ENCODE results near the gene DENND5B.

The DENND5B gene

DNA sequence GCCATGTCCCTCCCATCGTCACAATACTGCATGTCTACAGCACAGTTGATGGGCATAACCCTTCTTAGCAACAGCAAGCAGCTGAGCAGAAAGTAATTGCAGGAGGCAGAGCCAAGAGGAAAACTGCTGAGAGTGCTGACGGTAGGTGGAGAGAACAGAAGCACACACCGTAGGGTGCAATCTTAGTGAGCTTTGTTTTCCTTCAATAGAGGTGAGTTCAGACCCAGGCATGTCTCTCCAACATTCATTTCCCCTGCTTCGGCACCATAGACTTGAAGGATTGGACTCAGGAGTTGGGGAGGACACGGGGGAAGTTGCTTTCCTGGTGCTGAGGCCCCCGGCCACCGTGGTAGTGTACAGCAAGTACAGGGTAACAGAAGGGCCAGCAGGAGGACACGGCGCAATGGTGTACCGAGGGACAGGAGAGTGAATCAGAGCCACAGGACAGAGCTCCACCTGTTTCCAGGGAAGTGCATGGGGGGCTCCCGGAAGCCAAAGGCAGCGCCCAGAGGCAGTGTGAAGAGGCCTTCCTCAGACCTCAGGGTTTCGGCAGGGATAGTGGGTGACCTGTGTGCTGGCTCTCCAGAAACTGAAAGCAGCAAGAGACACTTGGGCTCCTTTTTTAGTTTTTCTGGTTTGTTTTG, 228.7 kb downstream of the DENND5B start:
- POLR2A ChIA-PET, result no interaction called here
- CTCF ChIA-PET, result interaction anchor here (0.8 to 3.3 kb wide), 14 partner anchors 10 to 119 kb away, joined by 3 to 28 read pairs (median 6); no protein-coding TSS in a partner anchor
- no peak for DNase-seq (ENCODE audit: extremely low spot score)
- TF ChIP-seq, protein P1, sequence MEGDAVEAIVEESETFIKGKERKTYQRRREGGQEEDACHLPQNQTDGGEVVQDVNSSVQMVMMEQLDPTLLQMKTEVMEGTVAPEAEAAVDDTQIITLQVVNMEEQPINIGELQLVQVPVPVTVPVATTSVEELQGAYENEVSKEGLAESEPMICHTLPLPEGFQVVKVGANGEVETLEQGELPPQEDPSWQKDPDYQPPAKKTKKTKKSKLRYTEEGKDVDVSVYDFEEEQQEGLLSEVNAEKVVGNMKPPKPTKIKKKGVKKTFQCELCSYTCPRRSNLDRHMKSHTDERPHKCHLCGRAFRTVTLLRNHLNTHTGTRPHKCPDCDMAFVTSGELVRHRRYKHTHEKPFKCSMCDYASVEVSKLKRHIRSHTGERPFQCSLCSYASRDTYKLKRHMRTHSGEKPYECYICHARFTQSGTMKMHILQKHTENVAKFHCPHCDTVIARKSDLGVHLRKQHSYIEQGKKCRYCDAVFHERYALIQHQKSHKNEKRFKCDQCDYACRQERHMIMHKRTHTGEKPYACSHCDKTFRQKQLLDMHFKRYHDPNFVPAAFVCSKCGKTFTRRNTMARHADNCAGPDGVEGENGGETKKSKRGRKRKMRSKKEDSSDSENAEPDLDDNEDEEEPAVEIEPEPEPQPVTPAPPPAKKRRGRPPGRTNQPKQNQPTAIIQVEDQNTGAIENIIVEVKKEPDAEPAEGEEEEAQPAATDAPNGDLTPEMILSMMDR (IDR thresholded peaks at IDR 0.05; ENCODE audit: control extremely low read depth, extremely low read depth, low read depth, missing control alignments), result no peak

DNA sequence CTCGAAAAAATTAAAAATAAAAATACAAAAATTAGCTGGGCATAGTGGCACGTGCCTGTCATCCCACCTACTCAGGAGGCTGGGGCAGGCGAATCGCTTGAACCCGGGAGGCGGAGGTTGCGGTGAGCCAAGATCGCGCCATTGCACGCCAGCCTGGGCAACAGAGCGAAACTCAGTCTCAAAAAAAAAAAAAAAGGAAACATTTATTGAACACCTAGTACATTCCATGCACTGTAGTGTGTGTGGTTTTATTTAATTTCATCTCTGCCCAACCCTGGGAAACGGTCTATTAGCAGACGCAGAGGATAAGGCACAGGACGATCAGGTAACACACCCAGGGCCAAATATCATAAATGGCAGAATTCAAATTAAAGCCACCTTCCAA, 229.2 kb downstream of the DENND5B start:
- ChIA-PET CTCF (interaction anchor here (1.1 to 3.3 kb wide), 7 partner anchors 10 to 109 kb away, joined by 3 to 17 read pairs (median 4); no protein-coding TSS in a partner anchor), POLR2A (no interaction called here)
- DNase-seq (ENCODE audit: extremely low spot score), result no peak
- TF ChIP-seq, protein P1 (IDR thresholded peaks at IDR 0.05; ENCODE audit: control extremely low read depth, extremely low read depth, low read depth, missing control alignments), result no peak

DNA sequence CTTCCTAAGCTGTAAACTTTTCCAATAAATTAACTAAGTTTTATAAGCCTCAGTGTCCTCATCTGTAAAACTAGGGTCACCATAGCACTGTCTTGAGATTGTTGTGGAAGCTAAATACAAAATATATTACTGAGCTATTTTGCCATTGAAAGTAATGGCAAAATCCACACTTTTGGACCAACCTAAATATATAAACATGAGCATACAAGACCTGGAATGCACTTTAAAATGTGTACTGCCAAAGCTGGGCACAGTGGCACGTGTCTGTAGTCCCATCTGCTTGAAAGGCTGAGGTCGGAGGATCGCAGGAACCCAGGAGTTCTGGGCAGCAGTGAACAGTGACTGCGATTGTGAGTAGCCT, 235.2 kb downstream of the DENND5B start:
- CTCF ChIA-PET, result interaction anchor here (0.5 to 1.0 kb wide), 3 partner anchors 8 to 1017 kb away, joined by 3 to 4 read pairs (median 3); no protein-coding TSS in a partner anchor

DNA sequence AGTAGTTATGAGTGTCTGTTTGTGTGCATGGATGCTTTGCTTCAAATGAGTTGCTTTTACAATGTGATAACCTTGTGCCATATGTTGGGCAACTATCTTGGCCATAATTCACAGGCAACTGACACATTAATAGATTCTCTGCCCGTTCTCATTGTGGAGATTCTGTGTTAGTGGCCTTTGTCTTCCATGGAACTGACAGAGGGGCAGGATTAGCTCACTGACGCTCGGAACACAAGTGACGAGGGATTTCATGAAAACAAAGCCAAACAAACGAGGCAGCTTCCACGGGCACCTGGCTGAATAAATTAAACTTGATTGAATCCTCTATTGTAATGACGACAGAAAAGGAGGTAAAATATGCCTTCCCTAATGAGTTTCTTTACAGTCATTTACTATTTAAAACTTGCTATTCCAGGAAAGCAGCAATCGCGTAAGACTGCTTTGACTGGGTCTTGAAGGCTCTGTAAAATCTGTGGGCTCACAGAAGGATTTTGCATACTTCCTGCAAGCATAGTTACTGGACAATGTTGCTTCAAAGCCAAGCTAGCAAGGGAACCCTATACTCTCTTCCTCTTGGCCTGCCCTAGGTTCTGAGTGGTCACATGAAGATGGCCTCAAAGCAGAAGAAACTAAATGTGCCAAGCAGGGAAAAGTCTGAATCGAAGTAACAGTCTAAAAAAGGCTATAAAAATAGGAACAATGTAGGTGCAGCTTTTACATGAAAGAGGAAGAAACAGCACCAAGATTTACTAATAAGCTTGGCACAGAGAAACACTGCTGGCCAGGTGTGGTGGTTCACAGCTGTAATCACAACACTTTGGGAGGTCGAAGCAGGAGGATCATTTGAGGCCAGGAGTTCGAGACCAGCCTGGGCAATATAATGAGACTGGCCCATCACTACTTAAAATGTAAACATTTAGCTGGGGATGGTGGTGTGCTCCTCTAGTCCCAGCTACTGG, 236.9 kb downstream of the DENND5B start:
- DNase-seq (ENCODE audit: extremely low spot score), result peak; percentile 3
- CTCF ChIA-PET, result interaction anchor here (0.8 to 1.5 kb wide), 5 partner anchors 9 to 103 kb away, joined by 3 to 5 read pairs (median 4); no protein-coding TSS in a partner anchor
- TF ChIP-seq, protein P1 (IDR thresholded peaks at IDR 0.05; ENCODE audit: control extremely low read depth, extremely low read depth, low read depth, missing control alignments), result no peak
- POLR2A ChIA-PET, result no interaction called here

More for the DNA sequence above, 235.2 kb downstream of the DENND5B start:
- no peak for DNase-seq (ENCODE audit: extremely low spot score)
- POLR2A ChIA-PET, result no interaction called here
- TF ChIP-seq, protein P1 (IDR thresholded peaks at IDR 0.05; ENCODE audit: control extremely low read depth, extremely low read depth, low read depth, missing control alignments), result no peak

DNA sequence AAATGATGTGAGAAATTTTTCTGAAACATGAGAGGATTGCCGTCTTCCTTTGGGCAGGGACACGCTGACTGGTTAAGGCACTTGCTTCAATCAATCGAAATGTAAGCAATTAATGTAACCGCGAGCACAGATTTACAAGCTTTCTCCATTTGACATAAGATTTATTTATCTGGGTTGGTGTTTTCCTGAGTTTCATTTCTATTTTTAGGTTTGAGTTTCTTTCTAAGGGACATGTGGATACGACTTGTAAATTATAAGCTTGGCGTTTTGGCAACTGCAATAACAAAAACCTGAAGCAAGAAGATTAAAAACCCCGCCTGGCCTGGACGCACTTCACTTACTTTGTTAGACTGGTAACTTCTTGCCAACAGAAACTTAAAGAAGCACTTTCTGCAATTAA, 244.7 kb downstream of the DENND5B start:
- ChIA-PET CTCF (interaction anchor here (1.0 to 1.9 kb wide), 3 partner anchors 8 to 862 kb away, joined by 3 to 5 read pairs (median 3); no protein-coding TSS in a partner anchor), POLR2A (no interaction called here)
- no peak for DNase-seq (ENCODE audit: extremely low spot score)
- TF ChIP-seq, protein P1 (IDR thresholded peaks at IDR 0.05; ENCODE audit: control extremely low read depth, extremely low read depth, low read depth, missing control alignments), result no peak

DNA sequence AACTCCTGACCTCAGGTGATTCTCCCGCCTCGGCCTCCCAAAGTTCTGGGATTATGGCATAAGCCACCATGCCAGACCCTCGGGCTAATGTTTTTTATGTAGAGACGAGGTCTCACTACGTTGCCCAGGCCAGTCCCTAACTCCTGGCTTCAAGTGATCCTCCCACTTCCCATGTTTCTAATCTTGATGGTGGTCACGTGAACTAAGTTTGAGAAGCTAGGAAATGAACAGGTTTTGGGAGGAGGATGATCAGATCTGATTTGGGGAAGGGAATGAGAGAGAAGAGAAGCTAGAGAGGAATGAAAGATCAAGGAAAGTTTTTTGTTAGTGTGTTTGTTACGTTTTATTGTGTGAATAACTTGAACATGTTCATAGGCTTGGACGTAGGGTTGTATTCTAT, 247.8 kb downstream of the DENND5B start:
- DNase-seq (ENCODE audit: extremely low spot score), result no peak
- TF ChIP-seq, protein P1 (IDR thresholded peaks at IDR 0.05; ENCODE audit: control extremely low read depth, extremely low read depth, low read depth, missing control alignments), result no peak
- ChIA-PET CTCF (interaction anchor here (1.1 kb wide), 1 partner anchor 71 kb away, joined by 4 read pairs; no protein-coding TSS in a partner anchor), POLR2A (no interaction called here)

Data from GM10248 (cell line).